ENCODE results near the gene SNN. TPM values are rescaled to one million over a fixed set of nuclear protein-coding genes. Genes with fewer than 3 reads are reported as not detected.

Gene SNN
- total RNA-seq = 22.4 TPM
- long read RNA-seq, transcript SNN-201 (2 exons, 3,312 nt) = major isoform, 88 of 103 reads
- long read RNA-seq, partial matches to known transcripts = 14 of 103 reads
- long read RNA-seq, other reads (novel, unspliced or antisense) = 1 of 103 reads

GRCh38 chr16:11667824-11668622 is at the start of gene SNN:
Gene SNN (plus strand): TSS chr16:11668455. CDS start chr16:11676060, 7,605 bp downstream.
- DNase-seq = peak; percentile 95
- peak; percentile 93 for ATAC-seq
- intact Hi-C loops (cut with micrococcal nuclease) = no loop called here

GRCh38 chr16:11619327-11619851 is 48.9 kb upstream of the SNN start:
- intact Hi-C loops (cut with micrococcal nuclease) = no loop called here
- DNase-seq (no peak), ATAC-seq (peak; percentile 44)

- intact Hi-C loops (cut with micrococcal nuclease) = no loop called here
- no peak for ATAC-seq
These were observed 47.8 kb upstream of the SNN start for GRCh38 chr16:11620243-11621003.

GRCh38 chr16:11621539-11621919 is 46.7 kb upstream of the SNN start:
- ATAC-seq = peak; percentile 18
- intact Hi-C loops (cut with micrococcal nuclease) = no loop called here
- DNase-seq = no peak

More at GRCh38 chr16:11620243-11621003, 47.8 kb upstream of the SNN start:
- DNase-seq = no peak

GRCh38 chr16:11621920-11622651 is 46.2 kb upstream of the SNN start:
- peak; percentile 47 for DNase-seq
- ATAC-seq = peak; percentile 64
- intact Hi-C loops (cut with micrococcal nuclease) = no loop called here

GRCh38 chr16:11624205-11624604 is 44.0 kb upstream of the SNN start:
- no peak for ATAC-seq
- DNase-seq = no peak
- intact Hi-C loops (cut with micrococcal nuclease) = no loop called here

GRCh38 chr16:11624636-11625607 is 43.3 kb upstream of the SNN start:
- DNase-seq (no peak), ATAC-seq (no peak)
- intact Hi-C loops (cut with micrococcal nuclease) = no loop called here

- ATAC-seq = no peak
- intact Hi-C loops (cut with micrococcal nuclease) = no loop called here
- DNase-seq = no peak
These were observed 42.5 kb upstream of the SNN start for GRCh38 chr16:11625769-11626168.

GRCh38 chr16:11626657-11627291 is 41.5 kb upstream of the SNN start:
- DNase-seq = no peak
- no peak for ATAC-seq
- intact Hi-C loops (cut with micrococcal nuclease) = no loop called here

GRCh38 chr16:11627292-11627663 is 41.0 kb upstream of the SNN start:
- intact Hi-C loops (cut with micrococcal nuclease) = no loop called here
- DNase-seq = no peak
- no peak for ATAC-seq

GRCh38 chr16:11627822-11628457 is 40.3 kb upstream of the SNN start:
- no peak for DNase-seq
- intact Hi-C loops (cut with micrococcal nuclease) = no loop called here
- ATAC-seq = peak; percentile 58

GRCh38 chr16:11629071-11630030 is 38.9 kb upstream of the SNN start:
- ATAC-seq (peak; percentile 51), DNase-seq (peak; percentile 44)
- intact Hi-C loops (cut with micrococcal nuclease) = no loop called here

GRCh38 chr16:11630046-11630767 is 38.0 kb upstream of the SNN start:
- ATAC-seq (no peak), DNase-seq (no peak)
- intact Hi-C loops (cut with micrococcal nuclease) = no loop called here

GRCh38 chr16:11630768-11631056 is 37.5 kb upstream of the SNN start:
- ATAC-seq = no peak
- no peak for DNase-seq
- intact Hi-C loops (cut with micrococcal nuclease) = no loop called here

GRCh38 chr16:11631214-11631613 is 37.0 kb upstream of the SNN start:
- DNase-seq (no peak), ATAC-seq (no peak)
- intact Hi-C loops (cut with micrococcal nuclease) = no loop called here

GRCh38 chr16:11632455-11632939 is 35.8 kb upstream of the SNN start:
- DNase-seq (peak; percentile 60), ATAC-seq (peak; percentile 55)
- intact Hi-C loops (cut with micrococcal nuclease) = no loop called here
